ENCODE measurements around the gene FAM222B. TPM values are rescaled to one million over a fixed set of nuclear protein-coding genes. Genes with fewer than 3 reads are reported as not detected.

Gene FAM222B
- total RNA-seq, 4 donors from 2014 or later = 28.1 to 55.8 (median 44.6) TPM

DNA sequence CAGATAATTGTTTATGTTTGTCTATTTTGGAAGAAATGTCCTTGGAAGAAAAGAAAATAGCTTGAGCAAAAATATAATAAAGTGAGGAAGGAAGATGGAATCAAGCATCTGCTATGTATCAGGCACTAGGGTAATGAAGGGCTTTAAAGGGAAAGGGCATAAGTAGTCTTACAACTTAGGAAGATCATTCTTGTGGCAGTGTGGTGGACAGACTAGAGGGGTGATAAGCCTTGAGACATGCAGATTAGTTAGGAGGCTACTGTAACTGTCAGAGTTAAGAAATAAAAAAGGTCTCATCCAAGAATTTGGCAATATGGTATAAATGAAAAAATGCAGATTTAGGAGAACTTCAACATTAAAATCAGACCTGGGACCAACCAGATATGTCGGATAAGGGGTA, 14.9 kb downstream of the FAM222B start:
- DNase-seq = no peak
- Histone ChIP-seq H3K27me3 (no peaks in the 10 kb centered on the region), H3K4me1 (no peaks in the 10 kb centered on the region), H3K4me3 (no peak overlapping the region), H3K9me3 (no peaks in the 10 kb centered on the region), H3K27ac (no peak overlapping the region), H3K36me3 (peaks cover 0 to 18% (median 0%) of the 10 kb centered on the region in 3 donors)
- TF ChIP-seq POLR2A (IDR thresholded peaks at IDR 0.05) = no peak
- TF ChIP-seq, protein P1, sequence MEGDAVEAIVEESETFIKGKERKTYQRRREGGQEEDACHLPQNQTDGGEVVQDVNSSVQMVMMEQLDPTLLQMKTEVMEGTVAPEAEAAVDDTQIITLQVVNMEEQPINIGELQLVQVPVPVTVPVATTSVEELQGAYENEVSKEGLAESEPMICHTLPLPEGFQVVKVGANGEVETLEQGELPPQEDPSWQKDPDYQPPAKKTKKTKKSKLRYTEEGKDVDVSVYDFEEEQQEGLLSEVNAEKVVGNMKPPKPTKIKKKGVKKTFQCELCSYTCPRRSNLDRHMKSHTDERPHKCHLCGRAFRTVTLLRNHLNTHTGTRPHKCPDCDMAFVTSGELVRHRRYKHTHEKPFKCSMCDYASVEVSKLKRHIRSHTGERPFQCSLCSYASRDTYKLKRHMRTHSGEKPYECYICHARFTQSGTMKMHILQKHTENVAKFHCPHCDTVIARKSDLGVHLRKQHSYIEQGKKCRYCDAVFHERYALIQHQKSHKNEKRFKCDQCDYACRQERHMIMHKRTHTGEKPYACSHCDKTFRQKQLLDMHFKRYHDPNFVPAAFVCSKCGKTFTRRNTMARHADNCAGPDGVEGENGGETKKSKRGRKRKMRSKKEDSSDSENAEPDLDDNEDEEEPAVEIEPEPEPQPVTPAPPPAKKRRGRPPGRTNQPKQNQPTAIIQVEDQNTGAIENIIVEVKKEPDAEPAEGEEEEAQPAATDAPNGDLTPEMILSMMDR (IDR thresholded peaks at IDR 0.05) = no peak

- no peaks in the 10 kb centered on the region for H3K36me3 ChIP-seq
- H3K4me3 ChIP-seq = no peak overlapping the region
- TF ChIP-seq, protein P1 (IDR thresholded peaks at IDR 0.05) = no peak
- TF ChIP-seq POLR2A (IDR thresholded peaks at IDR 0.05) = no peak
- H3K27ac ChIP-seq = no peak overlapping the region
- DNase-seq = no peak
- no peaks in the 10 kb centered on the region for H3K4me1 ChIP-seq
- H3K27me3 ChIP-seq = no peaks in the 10 kb centered on the region
- no peaks in the 10 kb centered on the region for H3K9me3 ChIP-seq
Measured at GRCh38 chr17:28819582-28819981, 23.0 kb downstream of the FAM222B start.

- no peak for DNase-seq
- H3K4me3 ChIP-seq = no peak overlapping the region
- H3K27me3 ChIP-seq = no peaks in the 10 kb centered on the region
- no peaks in the 10 kb centered on the region for H3K4me1 ChIP-seq
- no peaks in the 10 kb centered on the region for H3K36me3 ChIP-seq
- no peak overlapping the region for H3K27ac ChIP-seq
- TF ChIP-seq, protein P1 (IDR thresholded peaks at IDR 0.05) = no peak
- no peak for TF ChIP-seq POLR2A (IDR thresholded peaks at IDR 0.05)
- H3K9me3 ChIP-seq = no peaks in the 10 kb centered on the region
Measured at GRCh38 chr17:28818819-28819221, 23.8 kb downstream of the FAM222B start.

- Histone ChIP-seq H3K4me1 (peaks cover 0 to 2% (median 0%) of the 10 kb centered on the region in 4 donors), H3K27me3 (no peaks in the 10 kb centered on the region), H3K27ac (no peak overlapping the region), H3K4me3 (no peak overlapping the region), H3K9me3 (no peaks in the 10 kb centered on the region), H3K36me3 (no peaks in the 10 kb centered on the region)
- TF ChIP-seq, protein P1 (IDR thresholded peaks at IDR 0.05) = no peak
- TF ChIP-seq POLR2A (IDR thresholded peaks at IDR 0.05) = no peak
- DNase-seq = no peak
Measured at GRCh38 chr17:28816540-28816939, 26.1 kb downstream of the FAM222B start.

DNA sequence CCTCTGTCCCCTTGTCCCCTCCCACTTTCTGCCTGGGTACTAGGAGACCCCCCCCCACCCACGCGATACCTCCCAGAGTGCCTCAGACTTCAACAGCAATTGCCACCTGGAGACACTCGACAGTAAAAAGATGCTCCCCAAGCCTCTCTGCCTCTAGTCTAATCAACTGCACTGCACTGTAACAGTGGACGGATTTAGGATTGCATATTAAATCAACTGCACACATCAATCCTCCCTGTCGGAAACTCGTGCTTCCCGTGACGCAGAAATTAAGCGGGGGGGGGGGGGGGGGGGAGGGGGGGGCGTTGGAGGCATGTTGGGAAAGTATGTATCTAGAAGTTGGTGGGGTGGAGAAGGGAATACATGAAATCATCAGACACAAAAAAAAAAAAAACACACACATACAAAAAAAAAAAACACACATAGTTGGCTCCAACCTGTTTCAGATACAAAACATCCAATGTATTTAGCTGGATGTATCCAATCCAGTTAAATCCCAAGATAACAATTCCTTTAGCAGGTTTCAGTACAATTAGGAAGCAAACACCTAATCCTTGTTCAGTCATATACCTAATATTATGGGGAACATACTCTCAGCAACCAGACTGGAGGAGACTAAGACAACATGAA, 29.7 kb downstream of the FAM222B start:
- no peak for DNase-seq
- no peaks in the 10 kb centered on the region for H3K36me3 ChIP-seq
- no peaks in the 10 kb centered on the region for H3K9me3 ChIP-seq
- no peaks in the 10 kb centered on the region for H3K27me3 ChIP-seq
- H3K4me1 ChIP-seq = peaks cover 0 to 20% (median 6%) of the 10 kb centered on the region in 4 donors
- H3K27ac ChIP-seq = peak overlapping the region; percentile 81 to 95 (median 88)
- TF ChIP-seq POLR2A (IDR thresholded peaks at IDR 0.05) = no peak
- TF ChIP-seq, protein P1 (IDR thresholded peaks at IDR 0.05) = no peak
- peak overlapping the region; percentile 67 to 84 (median 82) for H3K4me3 ChIP-seq
